ENCODE results near the gene ASB2.
A peak's percentile ranks its signal among the peaks of the same experiment; 100 is the strongest.

The ASB2 gene

GRCh38 chr14:93976477-93977057 lies at the start of gene ASB2:
Gene ASB2, minus strand, starts transcription at chr14:93976570. Its CDS starts 12,031 bp downstream, at chr14:93964539.
- DNase-seq (ENCODE audit: low read depth): no peak

- DNase-seq (ENCODE audit: low read depth): no peak
Measured at GRCh38 chr14:94025720-94026119, 49.4 kb upstream of the ASB2 start.

GRCh38 chr14:94024549-94024948 lies 48.2 kb upstream of the ASB2 start:
- no peak for DNase-seq (ENCODE audit: low read depth)

GRCh38 chr14:94022532-94023411 lies 46.4 kb upstream of the ASB2 start:
- DNase-seq (ENCODE audit: low read depth): no peak

- no peak for DNase-seq (ENCODE audit: low read depth)
Measured at GRCh38 chr14:94021416-94022157, 45.2 kb upstream of the ASB2 start.

- DNase-seq (ENCODE audit: low read depth): no peak
Measured at GRCh38 chr14:94021001-94021400, 44.6 kb upstream of the ASB2 start.

GRCh38 chr14:94020267-94020666 lies 43.9 kb upstream of the ASB2 start:
- DNase-seq (ENCODE audit: low read depth): no peak

GRCh38 chr14:94019329-94019728 lies 43.0 kb upstream of the ASB2 start:
- no peak for DNase-seq (ENCODE audit: low read depth)

GRCh38 chr14:94018308-94018707 lies 41.9 kb upstream of the ASB2 start:
- no peak for DNase-seq (ENCODE audit: low read depth)

GRCh38 chr14:94016446-94016976 lies 40.1 kb upstream of the ASB2 start:
- no peak for DNase-seq (ENCODE audit: low read depth)

GRCh38 chr14:94015223-94015622 lies 38.9 kb upstream of the ASB2 start:
- no peak for DNase-seq (ENCODE audit: low read depth)

GRCh38 chr14:94014382-94014781 lies 38.0 kb upstream of the ASB2 start:
- DNase-seq (ENCODE audit: low read depth): no peak

GRCh38 chr14:94011795-94012194 lies 35.4 kb upstream of the ASB2 start:
- DNase-seq (ENCODE audit: low read depth): no peak

GRCh38 chr14:94010625-94011024 lies 34.3 kb upstream of the ASB2 start:
- no peak for DNase-seq (ENCODE audit: low read depth)

GRCh38 chr14:94009767-94010166 lies 33.4 kb upstream of the ASB2 start:
- DNase-seq (ENCODE audit: low read depth): no peak

- no peak for DNase-seq (ENCODE audit: low read depth)
Measured at GRCh38 chr14:94008234-94008633, 31.9 kb upstream of the ASB2 start.

GRCh38 chr14:94005324-94006073 lies 29.1 kb upstream of the ASB2 start:
- no peak for DNase-seq (ENCODE audit: low read depth)

- no peak for DNase-seq (ENCODE audit: low read depth)
Measured at GRCh38 chr14:94004015-94004414, 27.6 kb upstream of the ASB2 start.

- no peak for DNase-seq (ENCODE audit: low read depth)
Measured at GRCh38 chr14:94003397-94003796, 27.0 kb upstream of the ASB2 start.

GRCh38 chr14:94001501-94002396 lies 25.4 kb upstream of the ASB2 start:
- peak; percentile 58 for DNase-seq (ENCODE audit: low read depth)

GRCh38 chr14:94001016-94001415 lies 24.6 kb upstream of the ASB2 start:
- no peak for DNase-seq (ENCODE audit: low read depth)

All from activated T-cell treated with anti-CD3 and anti-CD28 coated beads for 24 hours (primary cell).